ENCODE results near the gene PWWP2A. TPM values are rescaled to one million over a fixed set of nuclear protein-coding genes. Genes with fewer than 3 reads are reported as not detected.

Gene PWWP2A
- 8.9 and 17.0 TPM in 2 replicates for total RNA-seq

GRCh38 chr5:160119142-160119904 is at the start of gene PWWP2A:
Gene PWWP2A, minus strand, starts transcription at chr5:160119450. Its CDS starts 62 bp downstream, at chr5:160119388.

Other genes starting within 250 kb of the PWWP2A start
- under 0.01 and 0.76 TPM in 2 replicates for gene ADRA1B, start 203.0 kb downstream of the PWWP2A start, total RNA-seq
- 35.8 and 45.9 TPM in 2 replicates for gene TTC1, start 110.3 kb downstream of the PWWP2A start, total RNA-seq
- gene FABP6, start 110.1 kb upstream of the PWWP2A start, total RNA-seq, result not detected in 2 replicates
- 3.2 and 8.0 TPM in 2 replicates for gene CCNJL, start 193.1 kb upstream of the PWWP2A start, total RNA-seq

All from bladder microvascular endothelial cell (primary cell).